HG02798 (cell line): ENCODE measurements around the gene GRIPAP1.
"Not testable (repeated sequence)": the region's sequence is repeated elsewhere in the genome, so short reads cannot be mapped to it uniquely, and the experiment has no call there.

Experiments
- ATAC-seq: cut with Tn5 transposase; IDR thresholded peaks from one replicate; pipeline ENCODE4 v1.9.1; 2021; ENCODE audit warnings: mild to moderate bottlenecking; ENCODE audit not compliant: unreplicated experiment, poor library complexity

The GRIPAP1 gene

DNA sequence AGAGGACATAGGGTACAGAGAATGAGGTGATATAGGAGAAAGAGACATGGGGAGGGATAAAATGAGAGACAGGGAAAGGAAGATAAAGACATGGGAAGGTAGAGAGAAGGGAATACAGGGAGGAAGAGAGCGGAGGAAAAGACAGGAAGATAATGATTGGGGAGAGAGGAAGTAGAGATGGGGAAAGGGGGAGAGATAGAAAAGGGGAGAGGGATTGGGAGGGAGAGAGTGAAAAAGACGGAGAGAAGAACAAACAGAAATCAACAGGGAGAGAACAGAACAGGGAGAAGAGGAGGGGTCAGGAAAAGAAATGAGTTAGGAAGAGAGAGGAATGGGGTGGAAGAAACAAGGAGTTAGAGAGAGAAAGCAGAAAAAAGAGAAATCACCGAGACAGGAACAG lies 4.6 kb downstream of the GRIPAP1 start:
- no peak for ATAC-seq

DNA sequence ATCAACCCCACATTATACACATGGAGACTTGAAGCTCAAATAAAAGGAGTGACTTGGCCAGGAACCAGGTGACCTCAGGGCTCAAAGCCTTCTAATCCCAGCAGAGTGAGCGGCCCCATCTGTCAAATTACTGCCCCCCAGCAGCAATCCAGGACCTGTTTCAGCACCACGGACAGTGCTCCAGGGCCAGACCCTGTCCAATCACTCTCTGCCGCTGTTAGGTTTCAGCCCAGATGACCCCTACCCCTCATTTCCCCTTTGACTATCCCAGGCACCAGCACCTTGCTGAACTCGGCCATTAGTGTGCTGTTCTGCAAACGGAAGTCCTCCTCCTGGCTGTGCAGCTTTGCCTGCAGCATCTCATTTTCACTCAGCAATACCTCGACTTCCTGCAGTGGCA lies 5.1 kb downstream of the GRIPAP1 start:
- ATAC-seq, result no peak

DNA sequence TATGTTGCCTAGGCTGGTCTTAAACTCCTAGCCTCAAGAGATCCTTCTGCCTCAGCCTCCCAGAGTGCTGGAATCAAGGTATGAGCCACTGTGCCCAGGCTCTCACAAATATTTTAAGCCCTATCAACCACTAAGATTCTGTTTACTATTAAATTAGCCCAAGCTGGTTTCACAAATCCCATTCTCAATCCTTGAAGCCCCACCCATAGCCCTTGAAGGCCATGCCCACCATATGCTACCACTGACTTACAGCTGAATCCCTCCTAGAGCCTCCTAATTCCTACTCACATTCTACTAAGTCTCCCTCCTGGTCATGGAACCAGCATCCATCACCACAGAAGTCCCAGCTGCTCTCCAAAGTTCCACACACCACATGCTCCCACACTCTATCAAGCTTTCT lies 9.7 kb downstream of the GRIPAP1 start:
- no peak for ATAC-seq

DNA sequence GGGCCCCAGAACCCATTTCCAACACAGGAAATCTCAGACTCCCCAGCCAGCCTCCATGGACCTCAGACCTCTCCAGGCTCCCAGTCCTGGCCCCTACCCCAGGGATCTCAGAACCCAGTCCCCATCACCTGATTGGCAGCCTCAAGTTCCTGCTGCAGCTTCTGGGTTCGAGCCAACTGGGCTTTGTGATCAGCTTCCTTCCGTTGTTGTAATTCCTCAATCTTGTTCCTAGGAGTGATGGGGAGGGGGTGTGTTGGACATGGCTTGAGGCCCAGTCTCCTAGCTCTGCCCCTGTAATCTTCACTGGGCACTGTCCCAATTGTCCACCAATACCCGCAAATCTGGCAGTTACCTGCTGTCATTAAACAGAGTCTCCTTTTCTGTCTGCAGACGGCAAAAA lies 12.6 kb downstream of the GRIPAP1 start:
- no peak for ATAC-seq

DNA sequence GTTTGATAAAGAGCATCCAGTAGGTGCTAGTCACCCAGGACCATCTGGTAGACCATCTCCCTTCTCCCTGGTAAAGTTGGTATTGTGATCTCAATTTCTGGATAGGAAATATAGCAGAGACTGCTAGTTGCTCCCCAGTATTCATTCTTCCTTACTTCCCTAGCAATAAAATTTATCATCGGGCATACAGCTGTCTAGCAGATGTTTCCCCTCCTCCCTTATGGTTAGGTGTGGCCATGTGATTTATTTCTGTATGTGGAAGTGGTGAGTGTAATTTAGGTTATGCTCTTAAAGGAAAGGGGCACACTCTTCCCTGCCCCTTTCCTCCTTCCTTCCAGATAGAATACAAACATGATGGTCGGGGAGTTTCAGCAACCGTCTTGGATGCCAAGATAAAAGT lies 18.2 kb downstream of the GRIPAP1 start:
- no peak for ATAC-seq

DNA sequence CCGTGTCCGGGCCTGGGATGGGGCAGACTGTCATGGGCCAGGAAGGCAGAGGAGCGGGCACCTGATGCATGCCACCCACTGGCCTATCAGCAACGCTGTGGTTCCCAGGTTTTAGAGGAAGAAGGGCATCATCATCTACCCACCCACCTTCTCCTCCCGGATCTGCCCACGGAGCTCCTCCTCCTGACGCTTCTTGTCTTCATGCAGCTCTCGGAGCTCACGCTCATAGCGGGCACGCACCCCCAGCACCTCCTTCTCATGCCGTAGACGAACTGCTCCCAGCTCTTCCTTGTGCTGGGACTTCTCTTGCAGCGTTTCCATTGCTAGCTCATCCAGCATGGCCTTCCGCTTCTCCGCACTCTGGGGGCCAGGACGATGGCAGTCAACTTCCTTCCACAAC lies 19.0 kb downstream of the GRIPAP1 start:
- ATAC-seq, result no peak

DNA sequence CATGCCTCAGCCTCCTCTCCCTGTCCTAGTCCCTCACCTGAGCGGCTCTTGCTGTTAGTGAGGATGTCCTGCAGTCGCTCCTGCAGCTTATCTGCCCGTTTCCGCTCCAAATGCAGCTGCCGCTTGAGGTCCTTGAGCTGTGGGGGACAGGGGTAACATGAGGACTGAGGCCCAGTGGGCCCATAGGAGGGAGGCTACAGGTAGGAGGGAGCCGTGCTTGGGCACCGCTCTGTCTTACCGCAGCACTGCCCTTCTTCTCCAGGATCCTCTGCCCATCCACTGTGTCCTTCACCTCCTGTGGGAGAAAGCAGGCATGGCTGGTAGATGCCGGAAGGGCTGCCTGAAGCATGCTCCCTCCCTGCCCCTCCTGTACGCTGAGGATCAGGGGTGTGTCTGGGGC lies 20.9 kb downstream of the GRIPAP1 start:
- no peak for ATAC-seq

DNA sequence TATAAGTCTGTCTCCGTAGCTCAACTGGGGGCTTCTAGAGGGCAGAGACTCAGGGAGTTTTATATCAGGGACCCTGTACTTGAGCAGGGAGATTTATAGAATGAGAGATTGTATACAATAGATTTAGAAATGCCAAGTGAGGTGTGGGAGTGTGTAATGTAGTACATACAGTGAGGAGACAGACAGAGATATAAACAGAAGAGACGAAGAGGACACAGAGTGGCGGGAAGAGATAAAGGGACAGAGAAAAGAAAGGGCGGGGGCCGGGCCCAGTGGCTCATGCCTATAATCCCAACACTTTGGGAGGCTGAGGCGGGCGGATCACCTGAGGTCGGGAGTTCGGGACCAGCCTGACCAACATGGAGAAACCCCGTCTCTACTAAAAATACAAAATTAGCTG lies 21.7 kb downstream of the GRIPAP1 start:
- ATAC-seq, result not testable (repeated sequence)

DNA sequence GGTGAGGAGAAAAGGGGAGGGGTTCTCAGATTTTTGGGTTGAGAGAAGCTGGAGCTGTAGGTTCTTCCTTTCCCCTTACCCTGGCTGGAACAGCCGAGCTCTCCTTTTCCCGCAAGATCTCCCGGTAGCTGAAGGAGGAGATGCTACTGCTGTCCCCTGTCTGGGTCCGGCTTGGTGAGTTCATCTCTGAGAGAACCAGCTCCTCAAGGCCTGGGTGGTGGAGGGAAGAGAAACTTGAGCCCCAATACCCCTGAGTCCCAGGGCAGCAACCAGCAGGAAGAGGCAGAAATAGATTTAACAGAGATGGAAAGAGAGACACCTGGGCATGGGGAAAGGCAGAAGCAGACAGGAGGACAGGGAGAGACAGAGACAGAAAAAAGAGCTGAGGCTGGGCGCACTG lies 23.8 kb downstream of the GRIPAP1 start:
- ATAC-seq, result no peak

DNA sequence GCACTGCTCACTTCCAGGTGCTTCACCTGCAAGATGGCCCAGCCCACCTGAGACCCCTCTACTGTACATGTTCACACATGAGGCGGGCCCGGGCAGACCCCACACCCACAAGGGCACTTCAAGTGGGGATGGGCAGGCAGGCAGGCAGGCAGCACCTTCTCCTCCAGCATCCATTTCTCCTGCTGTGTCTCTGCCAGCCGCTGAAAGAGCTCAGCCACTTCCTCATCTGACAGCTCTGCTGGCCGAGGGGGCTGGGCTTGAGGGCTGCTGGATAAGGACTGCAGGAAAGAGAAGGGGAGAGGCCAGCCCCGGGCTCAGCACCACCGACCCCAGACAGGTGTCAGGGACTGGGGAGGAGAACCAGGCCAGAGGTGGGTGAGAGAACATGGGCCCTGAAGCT lies 26.0 kb downstream of the GRIPAP1 start:
- ATAC-seq, result no peak

DNA sequence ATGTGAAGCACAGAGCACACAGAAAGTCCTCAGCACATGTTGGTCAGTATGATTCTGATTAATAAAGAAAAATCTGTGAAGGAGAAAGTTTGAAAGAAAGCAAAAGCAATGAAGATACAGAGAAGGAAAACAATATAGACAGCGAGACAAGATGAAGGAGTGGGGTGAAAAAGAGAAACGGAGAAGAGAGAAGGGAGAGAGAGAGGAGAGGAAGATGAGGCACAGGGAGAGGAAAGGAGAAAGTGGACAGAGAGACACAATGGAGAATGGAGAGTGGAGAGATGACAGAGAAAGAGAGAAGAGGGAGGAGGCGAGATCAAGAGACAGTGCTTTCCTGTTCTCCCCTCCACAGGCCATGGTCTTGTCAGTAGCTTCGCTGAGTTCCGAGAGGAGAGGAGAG lies 26.5 kb downstream of the GRIPAP1 start:
- ATAC-seq, result no peak

DNA sequence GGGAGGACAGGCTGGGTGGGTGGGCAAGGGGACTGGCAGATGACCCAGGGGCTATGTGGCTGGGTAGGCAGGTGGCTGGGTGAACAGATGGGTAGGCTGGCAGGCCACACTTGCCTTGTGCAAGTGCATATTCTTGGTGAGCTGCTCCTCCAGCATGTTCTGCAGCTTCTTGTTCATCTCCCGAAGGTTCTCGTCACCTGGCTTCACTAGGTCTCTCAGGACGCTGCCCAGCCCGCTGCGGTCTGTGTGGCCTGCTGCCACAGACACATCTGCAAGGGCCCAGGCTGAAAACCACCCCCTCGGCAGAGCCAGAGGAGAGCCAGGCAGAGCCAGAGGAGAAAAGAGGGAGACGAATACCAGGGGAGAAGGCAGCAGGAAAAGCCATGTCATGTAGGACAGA lies 27.0 kb downstream of the GRIPAP1 start:
- no peak for ATAC-seq

DNA sequence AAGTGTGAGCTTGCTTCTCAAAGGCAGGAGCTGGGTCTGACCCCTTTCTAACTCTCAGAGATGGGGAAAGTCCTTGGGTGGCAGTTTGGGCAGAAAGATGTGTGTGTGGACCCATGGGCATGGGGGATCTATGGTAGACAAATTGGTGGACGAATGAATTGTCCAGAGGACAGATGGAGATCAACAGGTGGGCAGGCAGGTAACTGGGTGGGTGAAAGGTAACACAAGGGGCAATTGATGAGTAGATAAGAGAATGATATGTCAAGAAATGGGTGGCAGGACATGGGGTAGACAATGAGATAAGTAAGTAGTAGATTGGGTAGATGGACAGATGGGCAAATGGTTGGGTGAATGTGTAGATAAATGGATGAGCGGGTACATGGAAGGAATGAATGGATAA lies 27.5 kb downstream of the GRIPAP1 start:
- no peak for ATAC-seq

DNA sequence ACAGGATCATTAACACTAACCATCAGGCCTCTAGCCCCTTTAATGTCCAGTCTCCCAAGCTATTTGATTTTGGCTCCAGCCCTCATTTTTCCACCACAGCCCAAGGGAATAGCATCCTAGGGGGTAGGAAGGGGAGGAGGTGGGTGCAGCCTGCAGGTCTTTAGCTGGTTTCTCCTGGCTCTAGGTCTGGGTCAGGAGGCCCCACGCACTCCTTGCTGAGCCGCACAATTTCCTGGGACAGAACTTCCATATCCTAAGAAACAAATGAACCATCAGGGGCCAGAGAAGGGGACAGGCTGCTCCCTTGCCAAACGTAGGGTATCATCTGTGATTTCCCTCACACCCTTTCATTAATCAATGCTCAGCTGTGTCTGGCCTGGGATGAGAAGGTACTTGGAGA lies 28.0 kb downstream of the GRIPAP1 start:
- ATAC-seq, result no peak

DNA sequence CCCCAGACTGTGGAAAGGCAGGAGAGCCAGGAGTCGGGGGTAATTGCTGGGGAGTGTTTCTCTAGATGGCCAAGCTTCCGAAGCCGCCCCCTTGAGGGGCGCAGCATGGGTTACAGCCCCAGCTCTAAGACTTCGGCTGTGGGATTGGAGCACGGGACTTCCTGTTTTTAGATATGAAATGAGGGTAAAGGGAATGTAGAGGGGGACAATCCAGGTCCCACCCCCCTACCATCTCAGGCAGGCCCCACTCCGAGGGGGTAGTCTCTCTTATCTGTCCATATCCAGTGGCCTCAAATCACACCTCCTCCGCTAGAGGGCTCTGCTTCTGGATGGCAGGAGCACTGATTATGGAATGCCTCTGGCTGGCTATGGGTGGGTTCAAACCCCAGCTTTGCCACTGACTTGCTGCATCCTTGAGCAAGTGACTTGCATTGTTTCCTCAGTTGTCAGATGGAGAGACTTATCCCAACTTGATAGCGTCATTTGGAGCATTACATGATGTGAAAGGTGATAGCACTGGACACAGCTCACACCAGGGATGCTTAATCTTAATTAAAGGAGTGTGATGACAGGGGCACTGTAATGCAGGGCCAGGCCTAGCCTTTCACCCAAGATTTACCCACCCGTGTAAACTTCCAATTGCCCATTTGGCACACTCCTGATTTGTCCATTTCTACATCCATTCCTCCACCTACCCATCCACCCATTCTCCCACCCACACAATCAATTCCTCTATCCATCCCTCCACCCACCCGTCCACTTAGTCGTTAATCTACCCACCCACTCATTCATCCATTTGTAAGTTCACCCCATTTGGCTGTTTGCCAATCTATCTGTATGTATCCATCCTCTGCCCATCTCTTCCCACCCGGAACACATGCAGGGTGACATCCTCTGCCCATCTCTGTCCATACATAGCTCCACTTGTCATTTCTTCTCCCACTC lies 29.6 kb downstream of the GRIPAP1 start:
- ATAC-seq, result no peak

DNA sequence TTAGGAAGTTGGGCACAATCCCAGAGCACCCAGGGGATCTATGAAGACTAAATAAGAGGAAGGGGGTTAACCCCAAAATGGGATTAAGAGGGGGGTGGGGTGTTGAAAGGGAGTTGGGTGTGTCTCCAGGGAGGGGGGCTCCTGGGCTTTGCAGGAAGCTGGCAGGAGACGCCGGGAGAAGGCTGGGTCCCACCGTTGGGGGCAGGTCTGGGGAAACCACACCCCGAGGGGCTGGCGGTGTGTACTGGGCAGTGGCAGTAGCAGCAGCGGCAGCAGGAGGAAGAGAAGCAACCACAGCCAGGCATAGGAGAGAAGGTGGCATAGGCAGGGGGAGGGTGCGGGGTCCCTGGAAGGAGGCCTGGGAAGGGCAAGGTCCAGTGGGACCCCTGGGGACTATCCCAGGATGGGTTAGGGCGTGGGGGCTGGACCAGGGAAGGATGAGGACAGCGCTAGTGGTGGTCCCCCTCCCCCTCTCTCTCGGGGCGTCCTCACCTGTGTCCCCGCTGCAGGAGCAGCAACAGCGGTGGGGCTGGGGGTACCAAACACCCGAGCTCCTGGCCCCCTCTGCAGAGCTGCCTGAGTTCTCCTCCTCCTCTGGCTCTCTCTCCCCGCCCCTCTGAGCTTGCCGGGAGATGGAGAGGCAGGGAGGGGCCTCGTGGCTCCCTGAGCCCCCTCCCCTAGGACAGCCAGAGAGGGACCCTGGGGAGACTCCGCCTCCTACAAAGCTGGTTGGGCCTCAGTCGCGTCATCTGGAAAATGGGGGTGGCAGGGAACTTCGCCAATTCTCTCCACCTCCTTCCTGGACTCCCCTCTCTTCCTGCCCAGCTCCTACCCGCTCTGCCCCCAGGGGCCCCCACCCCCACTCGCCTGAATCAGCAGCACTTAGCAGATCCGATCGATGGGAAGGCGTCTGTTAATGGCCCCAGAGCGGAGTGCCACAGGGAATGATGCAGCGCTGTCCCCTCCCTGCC lies 30.5 kb downstream of the GRIPAP1 start, which contains the start of gene KCND1:
KCND1 (minus strand) TSS at position 596 of the 971 bp plus-strand sequence. CDS start 1,573 bp downstream, outside the sequence.
- no peak for ATAC-seq

DNA sequence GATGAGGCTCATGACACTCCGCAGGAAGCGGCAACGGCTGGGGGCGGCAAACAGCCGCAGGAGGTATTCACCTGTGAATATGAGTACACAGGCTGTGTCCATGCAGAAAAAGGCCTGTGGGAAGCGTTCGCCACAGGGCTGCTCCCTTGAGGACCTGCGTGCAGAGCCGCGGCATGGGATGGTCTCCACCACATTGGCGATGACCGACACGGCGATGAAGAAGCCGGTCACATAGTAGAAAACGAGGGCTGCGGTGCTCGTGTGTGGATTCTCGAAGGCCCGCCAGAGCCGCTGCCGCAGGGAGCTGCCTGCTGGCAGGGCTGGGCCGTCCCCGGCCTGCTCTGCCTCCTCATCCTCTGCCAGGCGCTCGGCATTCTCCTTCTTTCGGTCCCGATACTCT lies 32.6 kb downstream of the GRIPAP1 start:
- ATAC-seq, result no peak

DNA sequence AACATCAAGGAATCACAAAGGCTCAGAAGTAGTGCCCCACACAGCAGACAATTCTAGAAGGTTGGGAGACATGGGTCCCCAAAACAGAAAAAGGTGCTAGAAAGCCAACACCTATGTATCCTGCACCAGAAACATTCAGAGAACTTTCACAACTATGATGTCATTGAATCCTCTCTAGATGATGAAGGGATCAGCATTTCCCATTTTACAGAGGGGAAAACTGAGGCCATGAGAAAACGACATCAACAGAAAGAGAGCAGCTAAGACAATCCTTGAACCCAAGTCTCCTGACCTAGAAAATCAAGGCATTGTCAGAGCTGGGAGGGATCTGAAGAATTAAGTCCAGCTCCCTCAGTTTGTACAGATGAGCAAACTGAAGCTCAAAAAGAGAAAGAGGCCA lies 33.7 kb downstream of the GRIPAP1 start:
- ATAC-seq, result no peak

DNA sequence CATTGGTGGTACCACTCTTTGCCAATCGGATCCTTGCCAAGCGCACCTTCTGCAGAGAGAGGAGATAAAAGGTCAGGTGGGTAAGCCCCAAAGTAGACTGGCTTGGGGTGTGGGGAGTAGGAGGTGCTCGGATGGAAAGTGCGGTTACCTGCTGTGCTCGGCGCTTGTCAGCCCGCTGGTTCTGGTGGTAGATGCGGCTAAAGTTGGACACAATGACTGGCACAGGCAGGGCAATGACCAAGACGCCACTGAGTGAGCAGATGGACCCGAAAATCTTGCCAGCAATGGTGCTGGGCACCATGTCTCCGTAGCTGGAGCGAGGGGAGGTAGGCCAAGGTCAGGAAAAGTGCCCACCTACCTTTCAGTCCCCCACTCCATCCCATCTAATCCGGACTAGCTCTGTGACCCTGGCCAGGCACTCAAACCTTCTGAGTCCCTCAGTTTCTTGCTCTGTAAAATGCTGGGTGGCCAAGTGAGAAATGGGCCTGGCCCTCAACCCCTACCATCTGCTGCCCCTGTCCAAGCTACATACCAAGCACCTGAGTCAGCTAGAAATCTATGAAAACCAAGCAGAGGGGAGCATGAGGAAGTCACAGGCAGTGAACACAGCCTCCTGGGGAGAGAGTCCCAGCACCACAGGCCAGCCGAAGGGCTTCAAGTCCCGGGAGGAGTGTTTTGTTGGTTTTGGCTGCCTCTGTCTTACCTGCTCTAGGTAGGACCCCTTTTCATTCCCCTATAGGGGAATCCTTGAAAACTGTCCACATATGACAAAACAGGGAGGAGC lies 35.1 kb downstream of the GRIPAP1 start:
- ATAC-seq, result no peak

DNA sequence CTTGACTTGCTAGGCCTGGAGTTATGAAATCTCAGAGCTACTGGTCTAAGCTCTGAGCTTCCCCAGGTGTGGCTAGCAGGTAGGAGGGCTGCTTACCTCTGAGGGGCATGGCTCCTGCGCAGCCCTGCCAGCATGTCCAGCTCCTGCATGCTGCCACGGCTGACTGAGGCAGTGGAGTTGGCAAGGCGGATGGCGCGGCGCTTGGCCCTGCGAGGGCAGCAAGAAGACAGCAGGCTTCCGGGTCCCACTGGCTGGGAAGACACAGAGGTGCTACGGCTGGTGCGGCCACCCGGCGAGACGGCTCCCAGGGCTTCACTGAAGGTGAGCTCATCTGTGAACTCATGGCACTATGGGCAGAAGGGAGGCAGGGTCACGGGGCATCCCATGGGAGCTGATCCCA lies 36.1 kb downstream of the GRIPAP1 start:
- ATAC-seq, result no peak
